ENCODE measurements around the gene IGSF1. TPM values are rescaled to one million over a fixed set of nuclear protein-coding genes. Genes with fewer than 3 reads are reported as not detected.
A peak's percentile ranks its signal among the peaks of the same experiment; 100 is the strongest.

IGSF1 gene
- total RNA-seq, 4 donors from 2014 or later, result 10.8 to 24.1 (median 14.4) TPM

GRCh38 chrX:131289527-131289926, 421 bp upstream of the IGSF1 start:
- 25 to 51% methylated on average over 3 to 4 of the region's 4 CpGs for WGBS, 2 donors
- Histone ChIP-seq H3K4me1 (peaks cover 0 to 6% (median 0%) of the 10 kb centered on the region in 4 donors), H3K27me3 (peaks cover 0 to 20% of the 10 kb centered on the region in 2 donors), H3K36me3 (no peaks in the 10 kb centered on the region), H3K27ac (peak overlapping the region in 1 of 4 donors; percentile 29), H3K9me3 (no peaks in the 10 kb centered on the region), H3K4me3 (peak overlapping the region in 1 of 4 donors; percentile 42)
- TF ChIP-seq EP300 (IDR thresholded peaks at IDR 0.05) (no peak), POLR2A (IDR thresholded peaks at IDR 0.05) (no peak)
- TF ChIP-seq, protein P1, sequence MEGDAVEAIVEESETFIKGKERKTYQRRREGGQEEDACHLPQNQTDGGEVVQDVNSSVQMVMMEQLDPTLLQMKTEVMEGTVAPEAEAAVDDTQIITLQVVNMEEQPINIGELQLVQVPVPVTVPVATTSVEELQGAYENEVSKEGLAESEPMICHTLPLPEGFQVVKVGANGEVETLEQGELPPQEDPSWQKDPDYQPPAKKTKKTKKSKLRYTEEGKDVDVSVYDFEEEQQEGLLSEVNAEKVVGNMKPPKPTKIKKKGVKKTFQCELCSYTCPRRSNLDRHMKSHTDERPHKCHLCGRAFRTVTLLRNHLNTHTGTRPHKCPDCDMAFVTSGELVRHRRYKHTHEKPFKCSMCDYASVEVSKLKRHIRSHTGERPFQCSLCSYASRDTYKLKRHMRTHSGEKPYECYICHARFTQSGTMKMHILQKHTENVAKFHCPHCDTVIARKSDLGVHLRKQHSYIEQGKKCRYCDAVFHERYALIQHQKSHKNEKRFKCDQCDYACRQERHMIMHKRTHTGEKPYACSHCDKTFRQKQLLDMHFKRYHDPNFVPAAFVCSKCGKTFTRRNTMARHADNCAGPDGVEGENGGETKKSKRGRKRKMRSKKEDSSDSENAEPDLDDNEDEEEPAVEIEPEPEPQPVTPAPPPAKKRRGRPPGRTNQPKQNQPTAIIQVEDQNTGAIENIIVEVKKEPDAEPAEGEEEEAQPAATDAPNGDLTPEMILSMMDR (IDR thresholded peaks at IDR 0.05), result no peak
- DNase-seq (ENCODE audit: low spot score in 2 of 2), result no peak

- DNase-seq (ENCODE audit: low spot score in 2 of 2), result no peak
- no peak overlapping the region for H3K27ac ChIP-seq
- 64 to 87% methylated on average over 1 of the region's 1 CpG for WGBS, 2 donors
- no peaks in the 10 kb centered on the region for H3K9me3 ChIP-seq
- H3K27me3 ChIP-seq, result peaks cover 0 to 14% of the 10 kb centered on the region in 2 donors
- H3K36me3 ChIP-seq, result no peaks in the 10 kb centered on the region
- H3K4me1 ChIP-seq, result peaks cover 0 to 6% (median 0%) of the 10 kb centered on the region in 4 donors
- peak overlapping the region in 1 of 4 donors; percentile 42 for H3K4me3 ChIP-seq
- TF ChIP-seq POLR2A (IDR thresholded peaks at IDR 0.05), result no peak
- TF ChIP-seq EP300 (IDR thresholded peaks at IDR 0.05), result no peak
Measured at GRCh38 chrX:131288188-131288587, 918 bp downstream of the IGSF1 start.

DNA sequence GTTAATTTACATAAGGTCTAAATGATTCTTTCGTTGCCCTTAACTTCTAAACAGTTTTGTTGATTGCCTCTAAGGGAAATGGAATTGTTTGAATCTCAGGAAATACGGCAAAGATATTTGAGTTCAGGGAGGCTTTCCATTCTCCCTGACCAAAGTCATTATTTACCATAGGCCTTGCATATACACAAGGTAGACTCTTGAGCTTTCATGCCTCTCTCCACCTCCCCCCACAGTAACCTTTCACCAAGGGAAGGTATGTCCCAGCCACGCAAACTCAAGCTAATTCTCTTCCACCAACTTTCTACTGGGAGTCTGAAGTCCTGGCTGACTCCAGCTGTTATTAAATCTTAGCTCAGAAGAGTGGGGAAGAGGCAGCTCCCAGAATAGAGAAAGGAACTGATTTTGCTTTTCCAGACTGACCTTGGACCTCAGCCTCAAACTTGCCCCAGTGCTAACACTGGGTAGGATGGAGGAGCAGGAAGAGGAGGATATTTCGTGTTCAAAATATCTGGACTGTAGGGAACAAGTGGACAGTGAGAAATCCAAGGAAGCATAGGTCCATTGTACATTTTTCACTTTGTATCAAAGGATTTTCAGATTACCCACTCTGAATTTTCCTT, 1.4 kb downstream of the IGSF1 start:
- peaks cover 0 to 6% (median 0%) of the 10 kb centered on the region in 4 donors for H3K4me1 ChIP-seq
- H3K9me3 ChIP-seq, result no peaks in the 10 kb centered on the region
- WGBS, 2 donors, result 58 to 71% methylated on average over 4 of the region's 4 CpGs
- TF ChIP-seq, protein P1 (IDR thresholded peaks at IDR 0.05), result no peak
- TF ChIP-seq POLR2A (IDR thresholded peaks at IDR 0.05) (no peak), EP300 (IDR thresholded peaks at IDR 0.05) (no peak)
- no peak for DNase-seq (ENCODE audit: low spot score in 2 of 2)
- H3K27me3 ChIP-seq, result peaks cover 0 to 14% of the 10 kb centered on the region in 2 donors
- H3K36me3 ChIP-seq, result no peaks in the 10 kb centered on the region
- no peak overlapping the region for H3K27ac ChIP-seq
- no peak overlapping the region for H3K4me3 ChIP-seq

GRCh38 chrX:131279617-131280016, 9.5 kb downstream of the IGSF1 start:
- Histone ChIP-seq H3K4me1 (no peaks in the 10 kb centered on the region), H3K27me3 (peaks cover 0 to 17% of the 10 kb centered on the region in 2 donors), H3K36me3 (no peaks in the 10 kb centered on the region), H3K4me3 (no peak overlapping the region), H3K9me3 (no peaks in the 10 kb centered on the region), H3K27ac (no peak overlapping the region)
- 50 to 59% methylated on average over 3 to 4 of the region's 4 CpGs for WGBS, 2 donors
- DNase-seq (ENCODE audit: low spot score in 2 of 2), result no peak
- TF ChIP-seq POLR2A (IDR thresholded peaks at IDR 0.05) (no peak), EP300 (IDR thresholded peaks at IDR 0.05) (no peak)
- TF ChIP-seq, protein P1 (IDR thresholded peaks at IDR 0.05), result no peak

GRCh38 chrX:131279197-131279596, 9.9 kb downstream of the IGSF1 start:
- WGBS, 2 donors, result 37 to 65% methylated on average over 9 to 10 of the region's 10 CpGs
- no peaks in the 10 kb centered on the region for H3K9me3 ChIP-seq
- no peak overlapping the region for H3K4me3 ChIP-seq
- H3K36me3 ChIP-seq, result no peaks in the 10 kb centered on the region
- peaks cover 0 to 17% of the 10 kb centered on the region in 2 donors for H3K27me3 ChIP-seq
- no peak for DNase-seq (ENCODE audit: low spot score in 2 of 2)
- no peaks in the 10 kb centered on the region for H3K4me1 ChIP-seq
- no peak overlapping the region for H3K27ac ChIP-seq
- TF ChIP-seq, protein P1 (IDR thresholded peaks at IDR 0.05), result no peak
- no peak for TF ChIP-seq POLR2A (IDR thresholded peaks at IDR 0.05)
- no peak for TF ChIP-seq EP300 (IDR thresholded peaks at IDR 0.05)
